DMS114 treated with DMSO at 0.1 percent for 48 hours (cell line): ENCODE results near the gene ELAVL3.

Experiments used
- DNase-seq: peaks from one replicate; lab custom pipeline; 2025; ENCODE audit not compliant: unreplicated experiment; lab: John Stamatoyannopoulos, UW

Gene ELAVL3

DNA sequence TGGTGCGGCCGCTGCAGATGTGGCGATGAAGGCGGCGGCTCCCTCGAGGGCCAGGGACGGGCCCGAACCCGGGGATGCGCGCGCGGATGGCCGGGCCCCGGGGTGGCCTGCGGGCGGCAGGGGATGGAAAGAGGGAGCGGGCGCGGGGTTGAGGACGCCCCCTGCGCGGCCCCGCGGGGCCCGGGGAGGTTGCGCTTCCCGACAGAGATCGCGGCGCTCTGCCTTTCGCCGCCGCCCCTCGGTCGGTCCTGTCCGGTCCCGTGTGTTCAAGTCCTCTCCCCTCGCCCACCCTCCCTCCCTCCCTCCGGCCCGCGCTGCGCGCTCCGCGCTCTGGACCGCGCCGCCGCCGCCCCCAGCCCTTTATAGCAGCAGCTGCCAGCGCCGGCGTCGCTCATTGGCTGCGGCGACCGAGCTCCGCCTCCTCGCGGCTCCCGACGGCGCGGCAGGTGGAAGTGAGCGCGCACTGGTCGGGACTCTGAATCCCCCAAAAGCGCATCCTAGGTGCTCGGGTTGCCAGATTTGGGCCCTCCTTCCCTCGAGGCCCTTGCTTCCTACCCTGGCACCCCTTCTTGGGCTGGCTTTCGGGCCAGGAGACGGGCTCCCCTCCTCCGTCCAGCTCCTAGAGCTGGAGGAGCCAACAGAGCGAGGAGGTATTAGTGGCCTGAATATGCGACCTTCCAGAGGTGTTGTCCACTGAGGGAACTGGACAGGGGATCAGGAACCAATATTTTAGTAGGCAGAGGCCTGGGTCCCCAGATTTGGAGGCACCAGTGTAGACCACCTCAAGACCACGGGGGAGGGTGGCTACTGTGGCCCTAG lies at the start of gene ELAVL3:
Gene ELAVL3 (minus strand): TSS at position 332 of the 819 bp plus-strand sequence. CDS start 438 bp downstream, outside the sequence.
- DNase-seq = no peak

DNA sequence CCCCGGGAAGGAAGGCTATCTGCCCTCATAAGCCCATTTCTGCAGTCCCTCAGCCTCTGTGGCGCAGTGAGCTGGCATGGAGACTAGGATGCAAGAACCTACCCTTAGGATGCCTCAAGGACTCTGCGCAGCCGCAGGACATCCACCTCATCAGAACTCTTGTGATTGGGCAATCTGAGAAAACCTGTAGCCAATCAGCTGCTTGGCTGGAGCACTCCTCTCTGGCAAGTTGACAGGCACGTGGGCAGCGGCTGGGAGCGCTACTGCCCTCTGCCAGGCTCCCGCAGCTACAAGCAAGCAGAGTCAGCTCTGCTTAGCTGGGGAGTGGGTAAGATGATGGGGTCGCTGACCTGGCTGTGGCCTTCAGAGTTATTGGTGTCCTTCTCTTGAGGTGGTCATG lies 49.6 kb upstream of the ELAVL3 start:
- no peak for DNase-seq

DNA sequence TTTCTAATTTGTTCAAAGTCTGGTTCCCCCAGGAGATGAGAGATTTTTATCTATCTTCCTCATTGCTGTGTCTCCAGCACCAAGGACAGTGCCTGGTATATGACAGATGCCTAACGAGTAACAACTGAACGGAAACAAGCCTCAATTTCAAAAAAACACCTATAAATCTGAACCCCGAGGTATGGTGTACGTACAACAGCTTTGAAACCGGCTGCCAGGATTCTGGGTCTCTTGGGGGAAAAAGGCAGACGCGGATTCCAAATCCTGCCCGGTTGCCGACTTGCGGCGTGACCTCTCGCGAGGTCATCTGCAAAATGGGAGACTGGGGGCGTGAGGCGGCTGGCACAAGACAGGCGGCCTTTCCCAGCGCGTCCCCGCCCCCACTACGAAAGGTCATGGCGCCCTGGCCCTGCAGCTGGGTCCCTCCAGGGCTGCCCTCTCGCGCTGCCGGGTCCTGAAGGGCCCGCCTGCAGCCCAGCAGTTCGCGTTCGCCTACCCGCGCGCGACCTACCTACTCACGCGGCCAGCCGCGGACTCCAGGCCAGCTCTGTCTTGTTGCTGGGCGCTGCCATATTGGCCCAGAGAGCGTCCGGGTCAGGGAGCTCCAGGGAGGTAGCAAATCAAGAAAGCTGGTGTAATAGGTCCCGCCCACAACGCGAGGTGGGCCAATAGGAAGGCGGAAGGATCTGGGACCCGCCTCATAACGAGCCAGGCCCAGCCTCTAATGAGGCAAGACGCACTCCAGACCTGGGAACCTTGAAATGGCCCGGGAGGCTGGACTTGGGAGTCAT lies 47.9 kb upstream of the ELAVL3 start, which contains the start of gene ECSIT:
Gene ECSIT (minus strand): TSS at position 584 of the 791 bp plus-strand sequence. CDS start 9,964 bp downstream, outside the sequence.
- DNase-seq = peak; percentile 90

DNA sequence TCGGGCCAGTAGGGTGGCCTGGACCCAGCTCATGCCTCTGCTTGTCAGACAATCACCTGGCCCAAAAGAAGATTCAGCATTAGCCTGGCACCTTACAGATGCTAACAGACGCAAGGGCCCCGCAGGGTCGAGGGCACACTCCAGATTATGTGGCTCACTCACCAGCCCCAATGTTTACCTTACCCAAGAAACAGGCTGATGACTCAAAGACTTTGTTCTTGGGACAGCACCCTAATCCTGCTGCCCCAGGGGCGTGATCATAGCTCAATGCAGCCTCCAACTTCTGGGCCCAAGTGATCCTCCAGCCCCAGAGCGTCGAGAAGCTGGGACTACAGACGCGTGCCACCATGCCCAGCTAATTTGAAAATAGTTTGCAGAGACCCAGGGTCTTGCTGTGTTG lies 38.3 kb upstream of the ELAVL3 start:
- no peak for DNase-seq

DNA sequence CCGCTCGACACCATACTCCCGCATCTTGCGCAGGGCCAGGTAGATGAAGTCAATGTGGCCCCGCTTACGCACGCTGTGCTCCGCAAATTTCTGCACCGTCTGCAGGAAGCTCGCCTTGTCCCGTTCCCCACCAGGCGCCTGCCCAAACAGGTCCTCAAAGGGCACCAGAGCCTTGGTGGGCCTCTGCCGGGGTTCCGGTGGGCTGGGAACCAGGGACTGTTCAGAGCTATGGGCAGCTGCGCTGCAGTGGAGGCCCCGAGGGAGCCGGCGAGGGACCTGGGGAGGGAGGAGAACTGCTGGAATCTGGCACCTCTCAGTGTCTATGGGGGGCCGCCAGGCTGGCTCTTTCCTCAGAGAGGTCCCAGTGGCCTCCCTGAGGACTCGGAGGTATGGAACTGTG lies 33.1 kb upstream of the ELAVL3 start:
- DNase-seq = no peak

DNA sequence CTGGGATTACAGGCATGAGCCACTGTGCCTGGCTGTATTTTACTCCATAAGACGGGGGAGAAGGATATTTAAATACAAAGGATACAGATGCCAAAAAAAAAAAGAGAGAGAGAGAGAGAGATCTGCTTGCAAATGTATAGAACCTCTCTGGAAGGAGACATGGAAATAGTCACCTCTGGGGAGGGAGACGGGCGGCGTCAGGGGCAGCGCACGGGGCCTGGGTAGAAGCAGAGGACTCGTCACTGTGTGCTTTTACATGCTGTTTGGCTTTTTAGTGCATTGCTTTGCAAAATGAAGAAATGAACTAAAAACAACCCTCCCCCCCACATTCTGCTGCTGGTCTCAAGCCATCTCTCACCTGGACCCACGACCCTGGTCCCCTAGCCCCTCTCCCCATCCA lies 29.6 kb upstream of the ELAVL3 start:
- no peak for DNase-seq

DNA sequence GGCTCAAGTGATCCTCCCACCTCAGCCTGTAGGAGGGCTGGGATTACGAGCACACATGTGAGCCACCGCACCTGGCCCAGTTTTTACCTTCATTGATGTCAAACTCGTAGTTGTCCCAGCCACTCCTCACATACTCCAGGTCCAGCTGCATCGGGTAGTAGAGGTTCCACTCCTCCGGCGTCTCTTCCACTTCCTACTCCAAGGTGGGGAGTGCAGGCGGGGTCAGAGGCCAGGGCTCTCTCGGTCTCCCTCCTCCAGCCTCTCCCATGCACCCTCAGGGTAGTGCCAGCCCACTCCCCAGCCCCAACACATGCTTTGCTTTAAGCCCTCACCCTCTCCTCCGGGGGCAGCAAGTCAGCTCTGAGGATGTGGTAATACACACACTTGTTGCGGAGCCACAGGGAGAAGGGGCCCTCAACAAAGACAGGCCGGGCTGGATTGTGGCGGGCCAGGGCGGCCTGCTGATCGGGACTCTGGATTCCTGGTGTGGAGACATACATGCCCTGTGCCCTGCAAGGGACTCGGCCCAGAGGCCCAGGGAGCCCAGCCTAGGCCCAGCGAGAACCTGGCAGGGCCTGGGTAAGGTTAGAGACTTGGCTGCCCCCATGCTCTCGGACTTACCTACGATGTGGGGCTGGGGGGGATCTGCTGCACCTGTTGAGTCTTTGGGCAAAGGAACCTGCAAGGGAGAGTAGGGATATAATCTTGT lies 26.7 kb upstream of the ELAVL3 start:
- DNase-seq = no peak

DNA sequence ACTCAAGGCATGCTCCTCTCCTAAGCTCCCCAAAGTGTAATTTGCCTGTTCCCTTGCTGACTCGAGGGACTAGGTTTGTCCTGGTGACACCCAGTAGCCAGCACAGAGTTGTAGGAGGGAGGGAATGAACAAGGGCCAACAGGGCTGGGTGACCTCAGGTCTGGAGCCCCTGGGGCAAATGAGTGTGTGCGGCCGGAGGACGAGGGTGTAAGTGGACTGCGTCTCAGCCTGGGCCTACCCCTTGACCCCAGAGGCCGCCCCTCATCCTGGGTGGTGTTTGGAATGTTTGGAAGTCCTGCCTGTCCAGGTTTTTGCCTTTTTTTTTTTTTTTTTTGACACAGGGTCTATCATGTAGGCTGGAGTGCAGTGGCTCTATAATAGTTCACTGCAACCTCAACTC lies 26.1 kb upstream of the ELAVL3 start:
- DNase-seq = no peak

DNA sequence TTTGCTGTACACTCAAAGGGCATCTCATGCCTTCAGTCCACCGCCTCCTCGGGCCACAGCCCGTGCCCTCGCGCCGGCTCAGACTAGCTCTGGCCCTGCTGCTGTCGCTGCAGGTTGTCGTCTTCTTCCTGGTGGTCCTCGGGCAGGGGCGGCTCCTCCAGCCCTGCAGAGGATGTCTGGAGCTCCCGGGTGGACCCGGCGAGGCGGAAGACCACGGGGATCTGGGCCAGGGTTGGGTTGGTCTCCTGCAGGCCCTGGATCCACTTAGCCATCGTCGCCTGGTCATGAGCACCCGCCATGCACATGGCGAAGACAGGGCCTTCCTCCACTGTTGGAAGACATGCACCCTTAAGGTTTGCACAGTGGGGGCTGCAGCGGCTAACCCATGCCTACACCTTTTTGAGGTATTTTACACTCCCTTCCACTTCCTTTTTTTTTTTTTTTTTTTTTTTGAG lies 25.3 kb upstream of the ELAVL3 start:
- no peak for DNase-seq

DNA sequence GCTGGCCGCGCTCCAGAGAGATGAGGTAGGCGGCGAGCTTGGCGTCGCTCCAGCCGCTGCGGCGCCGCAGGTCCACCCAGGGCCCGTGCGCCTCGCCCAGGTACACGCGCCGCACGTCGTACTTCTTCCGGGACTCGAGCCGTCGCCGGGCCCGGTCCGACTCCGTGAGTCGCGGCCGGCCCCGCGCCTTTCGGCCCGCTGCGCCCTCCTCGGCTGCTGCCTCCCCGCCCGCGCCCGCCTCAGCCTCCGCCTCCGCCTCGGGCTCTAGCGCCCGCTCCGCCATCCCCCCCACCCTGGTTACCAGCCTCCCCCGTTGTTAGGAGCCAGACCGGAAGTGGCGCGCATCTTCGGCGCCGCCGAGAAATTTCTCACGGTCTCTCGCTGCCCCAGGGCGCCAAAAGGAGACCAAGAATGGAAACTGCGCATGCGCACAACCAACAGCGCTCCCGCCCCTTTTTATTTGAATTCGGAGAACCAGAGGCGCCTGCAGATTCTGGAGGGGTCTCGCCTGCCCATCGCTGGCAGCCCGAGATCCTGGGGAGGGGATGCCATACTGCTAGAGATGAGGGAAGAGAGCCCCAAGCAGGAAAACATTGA lies 24.8 kb upstream of the ELAVL3 start, which contains the start of gene ZNF653:
Gene ZNF653 (minus strand): TSS at position 336 of the 597 bp plus-strand sequence. CDS start 53 bp downstream, at position 283.
- peak; percentile 82 for DNase-seq

DNA sequence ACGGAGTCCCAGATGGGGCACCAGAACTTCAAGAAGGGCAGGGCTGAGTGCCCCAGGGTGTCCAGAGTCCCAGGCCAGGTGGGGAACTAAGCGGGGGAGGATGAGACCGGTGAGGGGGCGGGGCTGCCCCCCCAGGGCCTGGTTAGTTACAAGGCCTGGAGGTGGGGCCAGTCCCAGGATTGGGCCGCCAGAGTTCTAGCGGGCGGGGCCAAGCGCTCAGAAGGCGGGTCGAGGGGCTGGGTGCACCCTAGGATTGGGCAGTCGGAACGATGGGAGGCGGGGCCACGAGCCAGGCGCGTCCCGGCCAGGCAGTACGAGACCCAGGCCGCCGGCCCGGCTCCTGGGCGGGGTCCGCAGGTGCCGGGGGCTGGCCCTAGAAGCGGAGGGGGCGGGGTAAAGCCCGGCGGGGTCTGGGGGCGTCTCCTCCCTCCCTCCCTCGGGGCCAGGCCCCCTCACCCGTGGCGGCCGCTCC lies 24.2 kb upstream of the ELAVL3 start:
- peak; percentile 82 for DNase-seq

DNA sequence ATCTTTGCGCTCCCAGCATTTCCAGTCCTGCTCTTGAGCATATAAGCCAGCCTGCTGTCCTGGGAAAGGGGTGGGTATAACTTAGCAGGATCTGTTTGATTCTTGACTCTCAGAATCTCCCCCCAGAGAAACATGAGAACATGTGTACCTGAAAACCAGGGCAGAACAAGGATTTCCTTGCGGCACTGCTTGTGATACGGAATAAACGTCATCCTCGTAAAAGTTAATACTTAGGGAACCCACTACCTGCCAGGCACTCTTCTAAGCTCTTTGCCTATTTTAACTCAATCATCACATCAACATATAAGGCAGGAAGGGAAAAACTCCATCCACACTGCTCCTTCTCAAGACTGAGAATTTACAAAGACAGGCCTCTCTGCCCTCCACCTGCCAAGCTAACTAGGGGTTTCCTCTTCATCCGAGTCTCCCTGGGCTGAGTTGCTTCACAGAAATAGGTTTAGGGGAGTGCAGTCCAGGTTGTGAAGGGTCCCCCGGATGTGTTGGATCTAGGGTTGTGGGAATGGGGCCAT lies 23.7 kb upstream of the ELAVL3 start:
- DNase-seq = no peak

DNA sequence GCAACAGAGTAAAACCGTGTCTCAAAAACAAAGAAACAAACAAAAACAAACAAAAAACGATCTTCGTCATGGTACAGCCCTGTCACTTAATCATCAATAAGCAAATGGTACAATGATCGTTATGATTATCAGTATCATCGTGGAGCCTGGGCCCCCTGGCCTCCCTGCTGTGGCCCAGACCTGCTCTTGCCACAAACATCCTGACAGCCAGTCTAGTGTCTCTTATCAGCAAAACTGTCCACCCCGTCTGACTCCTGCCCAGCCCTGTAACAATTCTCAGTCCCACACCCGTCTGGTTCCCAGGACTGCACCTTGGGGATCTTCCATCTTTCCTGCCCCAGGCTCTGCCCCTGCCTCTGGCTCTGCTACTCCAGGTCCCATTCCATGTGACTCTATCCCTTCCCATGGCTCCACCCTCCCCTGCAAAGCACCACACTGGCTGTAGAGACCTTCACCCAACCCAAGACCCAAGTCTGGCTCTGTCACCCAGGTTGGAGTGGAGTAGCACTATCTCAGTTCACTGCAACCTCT lies 19.1 kb upstream of the ELAVL3 start:
- DNase-seq = no peak

DNA sequence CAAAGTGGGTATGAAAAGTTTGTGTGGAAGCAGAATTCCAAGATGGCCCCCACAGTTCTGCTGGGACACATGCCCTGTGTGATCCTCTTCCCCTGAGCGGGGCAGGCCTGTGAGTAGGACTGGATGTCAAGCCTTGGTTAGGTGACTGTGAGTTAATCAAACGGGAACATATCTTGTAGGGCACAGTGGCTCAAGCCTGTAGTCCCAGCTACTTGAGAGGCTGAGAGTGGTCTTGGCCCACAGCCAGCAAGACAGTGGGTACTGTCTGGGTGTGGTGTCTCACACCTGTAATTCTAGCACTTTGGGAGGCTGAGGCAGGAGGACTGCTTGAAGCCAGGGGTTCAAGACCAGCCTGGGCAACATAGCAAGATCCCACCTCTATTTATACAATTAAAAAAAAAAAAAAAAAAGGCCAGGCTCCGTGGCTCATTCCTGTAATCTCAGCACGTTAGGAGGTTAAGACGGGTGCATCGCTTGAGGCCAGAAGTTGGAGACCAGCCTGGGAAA lies 18.4 kb upstream of the ELAVL3 start:
- DNase-seq = no peak

DNA sequence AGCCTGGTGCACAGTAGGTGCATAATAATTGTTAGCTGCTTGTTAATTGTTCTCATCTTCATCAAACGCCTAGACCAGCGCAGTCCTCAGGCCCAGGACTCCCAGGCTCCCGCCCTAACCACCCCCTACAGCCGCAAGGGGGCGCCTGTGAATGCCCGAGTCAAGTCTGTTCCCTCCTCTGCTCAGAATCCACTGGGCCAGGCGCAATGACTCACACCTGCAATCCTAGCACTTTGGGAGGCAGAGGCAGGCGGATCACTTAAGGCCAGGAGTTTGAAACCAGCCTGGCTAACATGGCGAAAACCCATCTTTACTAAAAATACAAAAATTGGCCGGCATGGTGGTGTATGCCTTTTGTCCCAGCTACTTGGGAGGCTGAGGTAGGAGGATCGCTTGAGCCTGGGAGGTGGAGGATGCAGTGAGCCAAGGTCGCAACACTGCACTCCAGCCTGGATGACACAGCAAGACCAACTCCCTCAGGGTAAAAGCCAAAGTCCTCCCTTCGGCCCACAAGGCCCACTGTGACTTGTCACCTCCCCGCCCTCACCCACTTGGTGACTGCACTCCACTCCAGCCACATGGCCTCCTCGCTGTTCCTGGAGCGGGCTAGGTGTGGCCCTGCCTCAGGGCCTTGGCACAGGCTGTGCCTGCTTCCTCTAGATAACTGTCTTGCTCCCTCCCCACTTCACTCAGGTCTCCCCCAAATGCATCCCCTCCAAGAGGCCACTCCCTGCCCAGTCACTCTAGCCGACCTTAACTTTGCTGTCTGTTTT lies 15.7 kb upstream of the ELAVL3 start:
- no peak for DNase-seq

DNA sequence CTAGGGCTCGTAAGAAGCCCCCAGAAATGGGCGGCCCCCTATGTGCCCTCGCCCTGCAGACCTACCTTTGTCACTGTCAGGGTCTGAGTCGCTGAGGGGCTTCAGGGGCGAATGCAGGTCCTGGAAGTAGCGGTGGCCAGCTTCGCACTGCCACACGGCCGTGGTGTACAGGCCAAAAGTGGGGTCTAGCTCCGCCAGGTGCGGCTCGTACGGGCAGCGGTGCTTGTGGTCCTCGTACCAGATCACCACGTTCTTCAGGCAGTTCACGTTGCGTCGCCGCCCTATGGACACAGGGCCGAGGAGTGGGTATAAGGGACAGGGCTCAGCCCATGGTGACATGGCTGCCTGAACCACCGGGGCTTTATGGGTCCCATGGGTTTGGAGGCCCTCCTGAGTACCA lies 15.0 kb upstream of the ELAVL3 start:
- no peak for DNase-seq

DNA sequence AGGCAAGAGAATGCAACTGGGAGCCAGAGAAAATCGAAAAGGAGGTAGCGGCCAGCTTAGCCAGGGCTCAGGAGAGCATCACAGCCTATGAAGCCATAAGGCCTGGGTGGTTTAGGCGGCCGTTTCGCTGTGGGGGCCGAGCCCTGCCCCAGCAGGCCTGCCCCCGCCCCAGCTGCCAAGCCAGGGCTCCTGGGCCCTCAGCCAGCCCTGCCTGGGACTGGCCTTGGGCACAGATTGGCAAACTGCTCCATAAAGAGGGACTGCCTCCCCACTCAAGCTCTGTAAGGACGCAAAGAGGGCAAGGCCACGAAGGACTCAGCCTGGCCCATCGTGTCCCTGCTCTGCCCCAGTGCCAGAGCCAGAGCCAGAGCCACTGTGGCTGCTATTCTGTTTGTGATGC lies 14.6 kb upstream of the ELAVL3 start:
- DNase-seq = no peak

DNA sequence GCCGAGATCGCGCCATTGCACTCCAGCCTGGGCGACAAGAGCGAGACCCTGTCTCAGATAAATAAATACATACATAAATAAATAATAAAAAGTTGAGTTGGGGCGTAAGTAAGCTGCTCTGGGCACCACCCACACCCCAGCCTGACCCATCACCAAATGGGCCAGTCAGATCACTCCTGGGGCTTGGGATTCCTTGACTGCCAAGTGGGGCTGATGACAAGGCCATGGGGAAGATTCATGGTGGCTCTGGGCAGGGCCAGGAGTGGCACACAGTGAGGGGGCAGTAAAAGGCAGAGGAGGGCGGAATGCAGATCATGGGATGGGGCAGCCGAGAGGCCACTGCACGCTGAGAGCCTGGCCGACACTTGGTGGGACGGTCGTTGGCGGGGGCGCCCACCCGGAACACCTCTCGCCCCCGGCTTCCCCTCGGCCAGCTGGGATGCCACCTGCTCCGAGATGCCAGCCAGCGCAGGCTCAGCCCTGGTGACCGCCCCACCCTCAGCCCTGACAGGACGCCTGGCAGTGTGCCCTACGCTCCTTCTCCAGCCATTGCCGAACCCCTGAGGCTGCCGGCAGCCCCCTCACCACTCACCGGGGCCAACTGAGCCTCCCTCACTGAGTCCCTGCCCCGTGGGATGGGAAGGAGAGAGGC lies 13.9 kb upstream of the ELAVL3 start:
- DNase-seq = no peak

DNA sequence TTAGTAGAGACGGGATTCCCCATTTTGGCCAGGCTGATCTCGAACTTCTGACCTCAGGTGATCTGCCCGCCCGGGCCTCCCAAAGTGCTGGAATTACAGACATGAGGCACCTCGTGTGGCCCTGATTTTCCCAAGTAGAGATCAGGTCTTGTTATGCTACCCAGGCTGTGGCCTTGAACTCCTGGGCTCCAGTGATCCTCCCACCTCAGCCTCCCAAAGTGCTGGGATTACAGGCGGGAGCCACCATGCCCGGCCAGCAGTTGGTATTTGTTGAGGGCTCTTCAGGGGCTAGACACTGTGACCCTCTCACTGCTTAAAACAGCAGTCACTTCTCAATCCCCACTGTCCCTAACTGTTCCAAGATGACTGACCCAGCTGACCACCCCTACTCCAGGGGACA lies 8.5 kb upstream of the ELAVL3 start:
- DNase-seq = no peak
